Measurements from ENCODE around the gene COX18. TPM values are rescaled to one million over a fixed set of nuclear protein-coding genes. Genes with fewer than 3 reads are reported as not detected.
A peak's percentile ranks its signal among the peaks of the same experiment; 100 is the strongest.

The COX18 gene
- polyA plus RNA-seq, 1 donor, result 11.6 TPM

DNA sequence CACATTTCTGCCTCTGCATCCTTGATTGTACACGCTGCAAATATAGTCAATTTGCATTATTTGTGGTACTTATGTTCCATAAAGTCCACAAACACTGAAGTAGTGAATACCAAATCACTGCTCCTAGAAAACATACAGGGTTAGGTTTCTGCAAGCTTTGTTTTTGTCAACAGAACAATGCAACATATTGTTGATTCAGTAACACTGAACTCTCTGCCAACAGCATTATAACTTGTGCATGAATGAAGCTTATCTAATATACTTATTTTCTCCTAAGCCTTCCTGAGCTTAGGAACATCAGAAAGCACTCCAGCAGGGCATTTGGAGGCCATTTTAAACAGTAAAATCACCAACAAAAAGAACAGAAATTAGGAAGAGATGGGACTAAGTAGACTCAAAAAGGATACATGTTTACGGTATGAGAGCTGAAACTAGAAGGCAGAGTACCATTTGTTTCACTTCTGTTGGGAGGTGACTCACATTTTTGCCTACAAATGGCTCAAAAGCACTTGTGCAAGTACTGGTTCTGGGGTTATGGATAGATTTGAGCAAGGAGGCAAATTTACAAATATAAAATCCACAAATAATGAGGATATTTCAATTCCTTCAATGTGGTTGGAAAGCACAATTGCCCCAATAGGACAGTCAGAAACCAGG is 14.1 kb downstream of the COX18 start:
- peaks cover 31% of the 10 kb centered on the region for H3K36me3 ChIP-seq (ENCODE audit: control insufficient read depth, insufficient read depth, low read length)
- no peak overlapping the region for H3K4me3 ChIP-seq (ENCODE audit: low read length)
- H3K27ac ChIP-seq (ENCODE audit: low read length), result no peak overlapping the region
- no peak for DNase-seq
- no peaks in the 10 kb centered on the region for H3K27me3 ChIP-seq (ENCODE audit: control insufficient read depth, insufficient read depth, low read length)
- no CpG with 5 or more reads among the region's 2 CpGs for WGBS (ENCODE audit: insufficient coverage, low lambda C conversion rate)
- no peaks in the 10 kb centered on the region for H3K9me3 ChIP-seq (ENCODE audit: control insufficient read depth, low read depth, low read length)
- H3K4me1 ChIP-seq (ENCODE audit: control insufficient read depth, insufficient read depth, low read length), result no peaks in the 10 kb centered on the region

DNA sequence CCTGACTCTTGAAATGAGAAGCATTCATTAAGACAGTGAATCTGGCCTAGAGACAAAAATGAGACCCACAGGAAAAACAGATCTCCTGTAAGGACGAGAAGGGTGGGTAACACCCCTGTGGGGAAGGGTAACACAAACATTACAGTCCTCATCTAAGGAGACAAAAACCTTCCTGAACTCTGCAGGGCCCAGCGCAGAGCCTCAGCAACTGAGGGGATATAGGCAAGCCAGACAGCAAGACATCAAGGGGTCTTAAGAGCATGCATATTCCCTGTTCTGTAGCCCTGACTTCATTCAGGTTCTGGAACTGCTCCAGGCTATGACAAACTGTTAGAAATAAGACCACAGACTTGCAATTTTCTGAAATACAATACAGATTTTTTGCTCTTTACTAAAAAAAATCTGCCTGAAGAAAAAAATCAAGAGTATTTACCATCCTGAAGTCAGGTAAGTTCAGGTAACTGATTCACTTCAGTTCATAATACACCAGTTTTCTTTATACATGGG is 15.5 kb downstream of the COX18 start:
- H3K4me3 ChIP-seq (ENCODE audit: low read length), result no peak overlapping the region
- H3K27me3 ChIP-seq (ENCODE audit: control insufficient read depth, insufficient read depth, low read length), result no peaks in the 10 kb centered on the region
- peaks cover 19% of the 10 kb centered on the region for H3K36me3 ChIP-seq (ENCODE audit: control insufficient read depth, insufficient read depth, low read length)
- H3K4me1 ChIP-seq (ENCODE audit: control insufficient read depth, insufficient read depth, low read length), result no peaks in the 10 kb centered on the region
- H3K27ac ChIP-seq (ENCODE audit: low read length), result no peak overlapping the region
- H3K9me3 ChIP-seq (ENCODE audit: control insufficient read depth, low read depth, low read length), result no peaks in the 10 kb centered on the region
- no peak for DNase-seq
- no CpG with 5 or more reads among the region's 2 CpGs for WGBS (ENCODE audit: insufficient coverage, low lambda C conversion rate)

GRCh38 chr4:73053076-73053475 is 16.4 kb downstream of the COX18 start:
- H3K27ac ChIP-seq (ENCODE audit: low read length), result no peak overlapping the region
- H3K4me1 ChIP-seq (ENCODE audit: control insufficient read depth, insufficient read depth, low read length), result no peaks in the 10 kb centered on the region
- no peaks in the 10 kb centered on the region for H3K27me3 ChIP-seq (ENCODE audit: control insufficient read depth, insufficient read depth, low read length)
- no peaks in the 10 kb centered on the region for H3K9me3 ChIP-seq (ENCODE audit: control insufficient read depth, low read depth, low read length)
- peaks cover 12% of the 10 kb centered on the region for H3K36me3 ChIP-seq (ENCODE audit: control insufficient read depth, insufficient read depth, low read length)
- no peak for DNase-seq
- no peak overlapping the region for H3K4me3 ChIP-seq (ENCODE audit: low read length)
- whole genome bisulfite sequencing (ENCODE audit: insufficient coverage, low lambda C conversion rate), result 92% methylated on average over 2 of the region's 5 CpGs

- WGBS (ENCODE audit: insufficient coverage, low lambda C conversion rate), result 100% methylated on average over 1 of the region's 1 CpG
- H3K4me3 ChIP-seq (ENCODE audit: low read length), result no peak overlapping the region
- peaks cover 8% of the 10 kb centered on the region for H3K36me3 ChIP-seq (ENCODE audit: control insufficient read depth, insufficient read depth, low read length)
- H3K27me3 ChIP-seq (ENCODE audit: control insufficient read depth, insufficient read depth, low read length), result no peaks in the 10 kb centered on the region
- no peak overlapping the region for H3K27ac ChIP-seq (ENCODE audit: low read length)
- DNase-seq, result no peak
- no peaks in the 10 kb centered on the region for H3K4me1 ChIP-seq (ENCODE audit: control insufficient read depth, insufficient read depth, low read length)
- H3K9me3 ChIP-seq (ENCODE audit: control insufficient read depth, low read depth, low read length), result no peaks in the 10 kb centered on the region
Observed at GRCh38 chr4:73051625-73052024, 17.9 kb downstream of the COX18 start.

- no peaks in the 10 kb centered on the region for H3K36me3 ChIP-seq (ENCODE audit: control insufficient read depth, insufficient read depth, low read length)
Observed at GRCh38 chr4:73045879-73046278, 23.6 kb downstream of the COX18 start.

DNA sequence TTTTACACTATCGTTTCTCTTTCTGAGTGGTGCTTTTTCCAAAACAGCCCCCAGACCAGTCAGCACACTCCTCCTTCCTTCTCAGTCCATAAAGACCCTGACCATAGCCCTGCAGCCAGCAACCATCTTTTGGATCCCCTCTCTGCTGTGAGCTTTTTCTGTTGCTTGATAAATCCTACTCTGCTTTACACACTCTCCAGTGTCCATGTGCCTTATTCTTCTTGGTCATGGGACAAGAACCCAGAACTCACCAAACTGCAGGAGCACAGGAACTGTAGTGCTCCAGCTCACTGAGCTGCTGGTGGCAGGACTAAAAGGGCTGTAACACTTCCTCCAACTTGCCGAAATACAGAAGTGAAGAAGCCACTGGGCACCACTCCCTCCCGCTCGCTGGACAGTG is 32.5 kb downstream of the COX18 start:
- H3K27ac ChIP-seq (ENCODE audit: low read length), result no peak overlapping the region
- H3K27me3 ChIP-seq (ENCODE audit: control insufficient read depth, insufficient read depth, low read length), result no peaks in the 10 kb centered on the region
- H3K4me3 ChIP-seq (ENCODE audit: low read length), result no peak overlapping the region
- H3K4me1 ChIP-seq (ENCODE audit: control insufficient read depth, insufficient read depth, low read length), result no peaks in the 10 kb centered on the region
- 86% methylated on average over 1 of the region's 4 CpGs for WGBS (ENCODE audit: insufficient coverage, low lambda C conversion rate)
- H3K9me3 ChIP-seq (ENCODE audit: control insufficient read depth, low read depth, low read length), result no peaks in the 10 kb centered on the region
- H3K36me3 ChIP-seq (ENCODE audit: control insufficient read depth, insufficient read depth, low read length), result no peaks in the 10 kb centered on the region
- no peak for DNase-seq

More at GRCh38 chr4:73045879-73046278, 23.6 kb downstream of the COX18 start:
- Histone ChIP-seq H3K4me1 (ENCODE audit: control insufficient read depth, insufficient read depth, low read length) (no peaks in the 10 kb centered on the region), H3K27ac (ENCODE audit: low read length) (no peak overlapping the region), H3K4me3 (ENCODE audit: low read length) (no peak overlapping the region), H3K9me3 (ENCODE audit: control insufficient read depth, low read depth, low read length) (no peaks in the 10 kb centered on the region), H3K27me3 (ENCODE audit: control insufficient read depth, insufficient read depth, low read length) (no peaks in the 10 kb centered on the region)
- DNase-seq, result no peak
- 100% methylated on average over 2 of the region's 7 CpGs for WGBS (ENCODE audit: insufficient coverage, low lambda C conversion rate)

DNA sequence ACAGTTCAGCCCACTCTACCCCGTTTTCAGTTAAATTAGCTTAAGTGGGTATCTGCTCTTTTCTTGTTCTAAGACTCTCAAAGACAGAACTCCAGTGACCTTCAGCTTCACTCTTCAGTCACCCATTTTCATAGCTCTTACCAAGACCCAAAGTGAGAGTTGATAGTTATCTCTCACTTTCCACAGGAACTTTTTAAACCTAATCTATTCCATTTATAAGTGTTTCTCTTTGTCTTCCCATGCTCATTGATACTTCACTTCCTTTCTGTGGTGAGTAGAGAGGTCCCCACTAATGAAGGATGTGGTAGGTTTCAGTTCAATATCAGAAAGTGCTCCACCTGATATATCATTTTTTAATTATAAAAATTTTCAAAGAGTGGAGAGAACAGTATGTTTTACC is 33.4 kb downstream of the COX18 start:
- H3K4me1 ChIP-seq (ENCODE audit: control insufficient read depth, insufficient read depth, low read length), result no peaks in the 10 kb centered on the region
- no CpG with 5 or more reads among the region's 1 CpG for WGBS (ENCODE audit: insufficient coverage, low lambda C conversion rate)

DNA sequence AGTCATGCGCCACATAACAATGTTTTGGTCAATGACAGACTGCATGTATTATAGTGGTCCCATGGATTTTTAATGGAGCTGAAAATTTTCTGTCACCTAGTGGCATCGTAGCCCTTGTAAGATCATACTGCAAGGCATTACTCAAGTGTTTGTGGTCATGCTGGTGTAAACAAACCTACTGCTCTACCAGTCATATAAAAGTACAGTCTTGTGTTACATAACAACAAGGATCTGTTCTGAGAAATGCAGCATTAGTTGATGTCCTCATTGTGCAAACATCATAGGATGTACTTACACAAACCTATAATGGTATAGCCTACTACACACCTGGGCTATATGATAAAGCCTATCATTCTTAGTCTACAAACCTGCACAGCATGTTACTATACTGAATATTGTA is 34.6 kb downstream of the COX18 start:
- WGBS (ENCODE audit: insufficient coverage, low lambda C conversion rate), result no CpG with 5 or more reads among the region's 2 CpGs

More for the DNA sequence above, 33.4 kb downstream of the COX18 start:
- no peaks in the 10 kb centered on the region for H3K36me3 ChIP-seq (ENCODE audit: control insufficient read depth, insufficient read depth, low read length)
- H3K27me3 ChIP-seq (ENCODE audit: control insufficient read depth, insufficient read depth, low read length), result no peaks in the 10 kb centered on the region
- H3K27ac ChIP-seq (ENCODE audit: low read length), result no peak overlapping the region
- DNase-seq, result no peak
- H3K4me3 ChIP-seq (ENCODE audit: low read length), result no peak overlapping the region
- no peaks in the 10 kb centered on the region for H3K9me3 ChIP-seq (ENCODE audit: control insufficient read depth, low read depth, low read length)

GRCh38 chr4:73028621-73029020 is 40.9 kb downstream of the COX18 start:
- no peak for DNase-seq
- H3K36me3 ChIP-seq (ENCODE audit: control insufficient read depth, insufficient read depth, low read length), result no peaks in the 10 kb centered on the region
- WGBS (ENCODE audit: insufficient coverage, low lambda C conversion rate), result 45% methylated on average over 1 of the region's 5 CpGs

More for the DNA sequence above, 34.6 kb downstream of the COX18 start:
- H3K27ac ChIP-seq (ENCODE audit: low read length), result no peak overlapping the region
- no peaks in the 10 kb centered on the region for H3K4me1 ChIP-seq (ENCODE audit: control insufficient read depth, insufficient read depth, low read length)
- no peak for DNase-seq
- no peaks in the 10 kb centered on the region for H3K36me3 ChIP-seq (ENCODE audit: control insufficient read depth, insufficient read depth, low read length)
- H3K4me3 ChIP-seq (ENCODE audit: low read length), result no peak overlapping the region
- H3K9me3 ChIP-seq (ENCODE audit: control insufficient read depth, low read depth, low read length), result no peaks in the 10 kb centered on the region
- H3K27me3 ChIP-seq (ENCODE audit: control insufficient read depth, insufficient read depth, low read length), result no peaks in the 10 kb centered on the region

DNA sequence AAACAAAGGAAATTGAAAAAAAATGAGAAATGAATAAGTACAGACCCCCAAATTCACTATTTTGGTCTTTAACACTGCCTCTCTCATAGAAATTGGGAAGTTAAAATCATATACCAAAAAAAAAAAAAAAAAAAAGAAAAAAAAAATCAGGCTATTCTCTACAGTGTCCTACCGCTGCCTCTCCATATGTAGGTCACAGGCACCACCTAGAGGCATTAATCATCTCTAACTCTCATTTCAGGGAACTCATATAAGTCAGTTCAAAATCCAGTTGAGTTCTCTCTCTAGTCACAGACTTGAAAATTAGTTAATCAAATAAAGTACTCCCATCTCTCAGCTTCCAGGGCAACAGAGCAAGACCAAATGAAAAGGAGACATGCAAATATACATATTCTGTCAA is 47.9 kb downstream of the COX18 start:
- Histone ChIP-seq H3K4me3 (ENCODE audit: low read length) (no peak overlapping the region), H3K4me1 (ENCODE audit: control insufficient read depth, insufficient read depth, low read length) (no peaks in the 10 kb centered on the region), H3K27me3 (ENCODE audit: control insufficient read depth, insufficient read depth, low read length) (no peaks in the 10 kb centered on the region), H3K36me3 (ENCODE audit: control insufficient read depth, insufficient read depth, low read length) (no peaks in the 10 kb centered on the region), H3K27ac (ENCODE audit: low read length) (no peak overlapping the region), H3K9me3 (ENCODE audit: control insufficient read depth, low read depth, low read length) (no peaks in the 10 kb centered on the region)
- peak in 1 of 2 donors; percentile 17 for DNase-seq
- no CpG with 5 or more reads among the region's 1 CpG for WGBS (ENCODE audit: insufficient coverage, low lambda C conversion rate)

More at GRCh38 chr4:73028621-73029020, 40.9 kb downstream of the COX18 start:
- Histone ChIP-seq H3K27me3 (ENCODE audit: control insufficient read depth, insufficient read depth, low read length) (no peaks in the 10 kb centered on the region), H3K9me3 (ENCODE audit: control insufficient read depth, low read depth, low read length) (no peaks in the 10 kb centered on the region), H3K4me3 (ENCODE audit: low read length) (no peak overlapping the region), H3K27ac (ENCODE audit: low read length) (no peak overlapping the region), H3K4me1 (ENCODE audit: control insufficient read depth, insufficient read depth, low read length) (no peaks in the 10 kb centered on the region)

All from large intestine (tissue), 3 donors.